HG02852 (cell line): Measurements from ENCODE around the gene AKR1B15.
"Not testable (repeated sequence)": the region's sequence is repeated elsewhere in the genome, so short reads cannot be mapped to it uniquely, and the experiment has no call there.

Experiments used
- ATAC-seq: cut with Tn5 transposase; IDR thresholded peaks from one replicate; pipeline ENCODE4 v1.9.1; 2021; ENCODE audit warnings: mild to moderate bottlenecking, moderate library complexity; ENCODE audit not compliant: unreplicated experiment

The AKR1B15 gene

DNA sequence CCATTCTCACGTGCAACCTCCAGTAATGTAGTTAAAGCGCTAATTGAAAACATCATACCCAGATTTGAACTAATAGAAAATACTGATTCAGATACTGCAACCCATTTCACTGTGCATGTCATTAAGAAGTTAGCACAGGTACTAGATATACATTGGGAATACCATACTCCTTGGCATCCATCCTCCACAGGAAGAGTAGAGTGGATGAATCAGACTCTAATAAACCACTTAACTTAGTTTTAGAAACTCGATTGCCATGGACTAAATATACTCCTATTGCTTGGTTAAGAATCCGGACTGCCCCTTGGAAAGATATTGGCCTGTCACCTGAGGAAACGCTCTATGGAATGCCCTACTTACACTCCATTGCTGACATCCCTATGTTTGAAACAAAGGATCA, 9.5 kb downstream of the AKR1B15 start:
- ATAC-seq, result no peak

- not testable (repeated sequence) for ATAC-seq
Measured at GRCh38 chr7:134561616-134562015, 12.7 kb downstream of the AKR1B15 start.

DNA sequence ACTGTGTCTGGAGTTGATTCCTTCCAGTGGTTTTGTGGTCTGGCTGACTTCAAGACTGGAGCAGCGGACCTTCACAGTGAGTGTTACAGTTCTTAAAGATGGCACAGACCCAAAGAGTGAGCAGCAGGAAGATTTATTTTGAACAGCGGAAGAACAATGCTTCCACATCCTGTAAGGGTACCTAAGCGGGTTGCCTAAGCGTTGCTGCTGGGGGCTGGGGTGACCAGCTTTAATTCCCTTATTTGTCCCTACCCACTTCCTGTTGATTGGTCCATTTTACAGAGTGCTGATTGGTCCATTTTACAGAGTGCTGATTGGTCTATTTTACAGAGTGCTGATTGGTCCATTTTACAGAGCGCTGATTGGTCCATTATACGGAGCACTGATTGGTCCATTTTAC, 13.2 kb downstream of the AKR1B15 start:
- no peak for ATAC-seq

DNA sequence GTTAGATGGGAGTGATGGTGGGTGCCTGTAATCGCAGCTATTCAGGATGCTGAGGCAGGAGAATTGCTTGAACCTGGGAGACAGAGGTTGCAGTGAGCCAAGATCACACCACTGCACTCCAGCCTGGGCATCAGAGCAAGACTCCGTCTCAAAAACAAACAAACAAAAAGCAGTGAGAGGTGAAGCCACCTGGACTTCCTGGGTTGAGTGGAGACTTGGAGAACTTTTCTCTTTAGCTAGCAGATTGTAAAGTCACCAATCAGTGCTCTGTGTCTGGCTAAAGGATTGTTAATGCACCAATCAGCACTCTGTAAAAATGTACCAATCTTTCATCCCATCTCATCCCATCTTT, 14.5 kb downstream of the AKR1B15 start:
- ATAC-seq, result not testable (repeated sequence)

DNA sequence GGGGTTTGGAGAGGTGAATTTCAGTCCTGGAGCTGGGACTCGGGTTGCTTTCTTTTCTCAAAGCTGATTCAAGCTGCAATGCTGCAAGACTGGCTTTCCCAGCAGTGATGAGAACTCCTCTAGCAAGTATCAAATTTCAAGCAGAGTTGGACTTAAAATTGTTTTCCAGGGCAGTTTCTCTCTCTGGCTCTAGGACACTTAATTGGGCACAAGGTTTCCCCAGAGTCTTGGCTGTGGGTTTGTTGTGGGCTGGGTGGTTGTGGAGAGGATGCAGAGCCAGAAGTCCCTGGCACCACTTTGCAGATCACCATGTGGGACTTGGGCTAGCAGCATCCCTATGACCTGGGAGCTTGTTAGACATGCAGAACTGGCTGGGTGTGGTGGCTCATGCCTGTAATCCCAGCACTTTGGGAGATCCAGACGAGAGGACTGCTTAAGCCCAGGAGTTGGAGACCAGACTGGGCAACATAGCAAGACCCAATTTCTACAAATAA, 16.8 kb downstream of the AKR1B15 start:
- no peak for ATAC-seq

DNA sequence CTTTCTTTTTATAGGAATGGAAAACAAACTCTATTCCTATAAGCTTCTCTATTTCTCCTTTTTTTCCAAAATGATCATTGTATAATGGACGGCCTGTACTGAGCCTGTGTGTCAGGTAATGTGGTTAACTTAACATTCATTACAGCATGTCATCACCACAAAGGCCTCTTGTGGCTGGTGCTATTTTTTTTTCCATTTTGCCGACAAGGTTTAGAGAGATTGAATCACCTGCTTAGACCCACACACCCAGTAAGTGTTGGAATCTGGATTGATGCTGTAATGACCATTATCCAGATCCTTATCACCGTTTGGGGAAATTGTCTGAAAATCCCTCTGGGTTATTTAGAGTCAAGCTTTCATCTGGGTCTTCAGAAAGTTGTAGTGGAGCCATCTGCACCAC, 18.5 kb downstream of the AKR1B15 start:
- ATAC-seq, result no peak

- ATAC-seq, result not testable (repeated sequence)
Measured at GRCh38 chr7:134569962-134570361, 21.1 kb downstream of the AKR1B15 start.

DNA sequence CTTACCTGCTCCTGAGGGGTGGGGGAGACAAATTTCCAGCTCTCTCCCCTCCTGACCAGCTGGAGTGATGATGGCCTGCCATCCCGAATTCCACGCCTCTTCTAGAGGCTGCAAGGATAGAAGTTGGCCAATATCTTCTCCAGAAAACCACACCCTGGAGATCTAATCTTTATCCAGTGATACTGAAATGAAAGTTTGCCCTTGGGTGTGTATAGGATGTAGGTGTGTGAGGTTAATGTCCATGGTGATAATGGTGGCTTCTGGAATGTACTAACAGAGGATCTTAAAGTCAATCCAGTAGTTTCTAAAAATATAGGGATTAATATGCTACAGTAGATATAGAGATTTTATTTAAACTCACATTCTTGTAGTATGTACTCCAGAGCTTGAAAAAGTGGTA, 22.2 kb downstream of the AKR1B15 start:
- ATAC-seq, result no peak

- ATAC-seq, result no peak
Measured at GRCh38 chr7:134571746-134572461, 23.0 kb downstream of the AKR1B15 start.

- no peak for ATAC-seq
Measured at GRCh38 chr7:134574322-134574721, 25.4 kb downstream of the AKR1B15 start.

DNA sequence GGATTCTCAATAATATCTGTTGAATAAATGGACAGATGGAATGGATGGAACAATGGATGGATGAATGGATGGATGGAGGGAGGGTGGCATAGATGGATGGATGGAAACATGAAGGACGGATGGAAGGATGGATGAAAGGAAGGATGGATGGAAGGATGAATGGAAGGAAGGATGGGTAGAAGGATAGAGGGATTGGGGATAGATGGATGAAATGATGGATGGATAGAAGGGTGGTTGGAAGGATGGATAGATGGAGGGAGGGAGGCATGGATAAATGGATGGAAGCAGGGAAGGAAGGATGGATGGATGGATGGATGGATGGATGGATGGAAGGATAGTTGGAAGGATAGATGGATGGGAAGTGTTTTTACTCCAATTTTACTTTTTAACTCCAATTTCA, 35.4 kb downstream of the AKR1B15 start:
- ATAC-seq, result no peak

DNA sequence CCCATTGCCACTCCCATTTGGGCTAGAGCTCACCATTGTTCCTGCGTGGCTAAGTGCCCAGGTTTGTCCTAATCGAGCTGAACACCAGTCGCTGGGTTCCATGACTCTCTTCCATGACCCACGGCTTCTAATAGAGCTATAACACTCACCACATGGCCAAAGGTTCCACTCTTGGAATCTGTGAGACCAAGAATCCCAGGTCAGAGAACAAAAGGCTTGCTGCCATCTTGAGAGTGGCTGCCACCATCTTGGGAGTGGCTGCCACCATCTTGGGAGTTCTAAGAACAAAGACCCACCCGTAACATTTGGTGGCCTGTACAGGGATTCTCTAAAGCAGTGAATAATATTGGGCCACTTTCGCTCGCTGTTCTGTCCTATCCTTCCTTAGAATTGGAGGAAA, 37.0 kb downstream of the AKR1B15 start:
- no peak for ATAC-seq

DNA sequence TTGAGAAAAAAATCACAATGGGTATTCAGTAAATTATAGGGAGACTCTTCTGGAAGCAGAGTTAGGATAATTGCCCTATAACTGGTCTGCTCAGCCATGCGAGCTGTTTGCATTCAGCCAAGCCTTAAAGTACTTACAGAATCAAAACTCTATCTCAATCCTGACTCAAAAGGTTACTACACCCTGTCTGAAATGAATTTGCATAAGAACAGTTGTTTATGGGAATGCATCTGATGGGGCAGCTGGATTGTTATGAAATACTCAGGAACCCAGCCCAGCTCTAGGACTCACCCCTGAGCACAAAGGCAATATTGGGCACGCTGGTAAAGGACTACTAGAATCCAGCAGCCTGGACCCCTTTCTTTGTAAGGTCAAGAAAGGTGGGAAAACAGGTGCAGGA, 38.8 kb downstream of the AKR1B15 start:
- ATAC-seq, result no peak

DNA sequence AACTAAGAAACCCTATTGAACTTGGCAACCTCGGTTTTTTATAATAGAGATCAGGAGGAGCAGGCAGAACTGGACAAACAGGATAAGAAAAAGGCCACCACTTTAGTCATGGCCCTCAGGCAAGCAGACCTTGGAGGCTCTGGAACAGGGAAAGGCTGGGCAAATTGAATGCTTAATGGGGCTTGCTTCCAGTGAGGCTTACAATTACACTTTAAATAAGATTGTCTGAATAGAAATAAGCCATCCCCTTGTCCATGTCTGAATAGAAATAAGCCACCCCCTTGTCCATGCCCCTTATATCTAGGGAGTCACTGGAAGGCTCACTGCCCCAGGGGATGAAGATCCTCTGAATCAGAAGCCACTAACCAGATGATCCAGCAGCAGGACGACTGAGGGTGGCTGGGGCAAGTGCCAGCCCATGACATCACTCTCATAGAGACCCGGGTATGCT, 40.6 kb downstream of the AKR1B15 start:
- ATAC-seq, result no peak

DNA sequence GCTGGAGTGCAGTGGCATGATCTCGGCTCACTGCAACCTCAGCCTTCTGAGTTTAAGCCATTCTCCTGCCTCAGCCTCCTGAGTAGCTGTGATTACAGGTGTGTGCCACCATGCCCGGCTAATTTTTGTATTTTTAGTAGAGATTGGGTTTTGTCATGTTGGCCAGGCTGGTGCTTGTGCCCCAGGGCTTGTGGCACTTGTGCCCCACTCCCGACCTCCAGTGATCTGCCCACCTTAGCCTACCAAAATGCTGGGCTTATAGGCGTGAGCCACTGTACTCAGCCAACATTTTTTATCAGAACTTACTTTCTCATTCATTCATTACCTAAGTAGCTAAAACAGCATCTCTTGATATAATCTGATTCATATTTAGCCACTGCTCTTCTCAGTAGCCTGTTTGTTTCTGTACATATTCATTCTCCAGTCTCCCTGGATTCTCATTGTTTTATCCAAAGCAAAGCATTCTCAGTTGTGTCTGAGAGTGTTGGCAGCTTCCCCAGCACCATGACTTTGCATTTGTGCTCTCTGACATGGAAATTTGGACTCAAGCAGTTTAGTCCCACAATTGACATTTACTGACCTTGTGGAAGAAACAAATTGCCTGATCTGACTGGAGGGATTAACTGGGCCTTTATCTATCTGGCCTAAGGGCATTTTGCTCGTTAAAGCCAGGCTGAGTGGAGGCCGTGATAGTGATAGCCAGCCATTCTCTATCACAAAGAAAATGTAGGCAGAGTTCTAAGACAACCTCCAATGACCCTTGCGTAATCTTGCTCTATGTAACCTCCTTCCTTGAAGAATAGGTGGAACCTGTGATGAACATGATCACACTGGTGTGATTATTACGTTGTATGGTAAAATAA, 44.9 kb downstream of the AKR1B15 start:
- ATAC-seq, result no peak

DNA sequence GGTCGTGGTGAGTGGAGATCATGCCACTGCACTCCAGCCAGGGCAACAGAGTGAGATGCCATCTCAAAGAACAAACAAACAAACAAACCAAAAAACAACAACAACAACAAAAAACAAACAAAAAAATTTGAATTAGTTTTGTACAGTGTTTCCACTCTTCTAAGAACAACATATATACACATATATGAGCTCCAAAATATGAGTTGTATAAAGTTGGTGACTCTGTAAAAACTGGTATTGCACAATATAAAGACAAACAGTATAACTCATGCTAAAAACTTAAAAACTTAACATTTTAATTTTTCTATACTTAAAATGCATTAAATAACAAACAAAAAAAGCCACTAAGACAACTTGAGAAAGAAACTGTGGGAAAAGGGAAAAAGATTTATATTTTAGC, 46.0 kb downstream of the AKR1B15 start:
- ATAC-seq, result no peak

GRCh38 chr7:134599371-134599770, 50.5 kb downstream of the AKR1B15 start:
- no peak for ATAC-seq

DNA sequence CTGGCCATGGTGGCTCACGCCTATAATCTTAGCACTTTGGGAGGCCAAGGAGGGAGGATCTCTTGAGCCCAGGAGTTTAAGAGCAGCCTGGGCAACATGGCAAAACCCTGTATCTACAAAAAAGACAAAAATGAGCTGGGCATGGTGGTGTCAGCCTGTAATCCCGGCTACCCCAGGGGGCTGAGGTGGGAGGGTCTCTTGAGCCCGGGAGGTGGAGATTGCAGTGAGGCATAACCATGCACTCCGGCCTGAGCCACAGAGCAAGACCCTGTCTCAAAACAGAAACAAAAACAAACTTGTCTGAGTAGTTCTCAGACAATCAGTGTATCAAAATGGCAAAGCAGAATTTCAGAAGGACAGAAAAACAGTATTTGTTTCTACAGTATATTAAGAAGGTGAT, 52.5 kb downstream of the AKR1B15 start:
- no peak for ATAC-seq

DNA sequence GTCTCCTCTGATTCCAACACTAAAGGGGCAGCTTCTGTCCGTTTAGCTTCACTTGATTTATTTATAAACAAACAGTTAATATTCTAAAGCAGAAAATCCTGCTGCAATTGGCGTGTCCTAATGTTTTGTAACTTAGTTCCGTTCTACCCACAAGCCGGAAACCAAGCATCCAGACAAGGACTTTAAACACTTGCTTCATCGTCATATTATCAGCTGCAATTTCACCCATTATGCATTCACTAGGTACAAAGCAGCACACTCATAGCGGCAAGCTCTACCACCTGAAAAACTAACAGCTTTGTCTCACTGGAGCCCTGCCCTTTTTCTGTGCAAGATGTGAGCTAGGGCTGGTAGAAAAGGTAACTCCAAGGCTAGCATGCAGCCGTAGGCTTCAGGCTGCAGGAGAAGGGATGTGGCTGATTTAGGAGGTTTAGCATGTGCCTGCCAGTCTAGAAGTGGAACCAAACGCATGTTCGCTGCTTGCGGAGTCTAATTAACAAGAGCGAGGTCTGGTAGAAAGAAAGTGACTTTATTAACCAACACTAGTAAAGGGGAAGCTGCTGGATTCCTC, 54.1 kb downstream of the AKR1B15 start:
- ATAC-seq, result no peak

DNA sequence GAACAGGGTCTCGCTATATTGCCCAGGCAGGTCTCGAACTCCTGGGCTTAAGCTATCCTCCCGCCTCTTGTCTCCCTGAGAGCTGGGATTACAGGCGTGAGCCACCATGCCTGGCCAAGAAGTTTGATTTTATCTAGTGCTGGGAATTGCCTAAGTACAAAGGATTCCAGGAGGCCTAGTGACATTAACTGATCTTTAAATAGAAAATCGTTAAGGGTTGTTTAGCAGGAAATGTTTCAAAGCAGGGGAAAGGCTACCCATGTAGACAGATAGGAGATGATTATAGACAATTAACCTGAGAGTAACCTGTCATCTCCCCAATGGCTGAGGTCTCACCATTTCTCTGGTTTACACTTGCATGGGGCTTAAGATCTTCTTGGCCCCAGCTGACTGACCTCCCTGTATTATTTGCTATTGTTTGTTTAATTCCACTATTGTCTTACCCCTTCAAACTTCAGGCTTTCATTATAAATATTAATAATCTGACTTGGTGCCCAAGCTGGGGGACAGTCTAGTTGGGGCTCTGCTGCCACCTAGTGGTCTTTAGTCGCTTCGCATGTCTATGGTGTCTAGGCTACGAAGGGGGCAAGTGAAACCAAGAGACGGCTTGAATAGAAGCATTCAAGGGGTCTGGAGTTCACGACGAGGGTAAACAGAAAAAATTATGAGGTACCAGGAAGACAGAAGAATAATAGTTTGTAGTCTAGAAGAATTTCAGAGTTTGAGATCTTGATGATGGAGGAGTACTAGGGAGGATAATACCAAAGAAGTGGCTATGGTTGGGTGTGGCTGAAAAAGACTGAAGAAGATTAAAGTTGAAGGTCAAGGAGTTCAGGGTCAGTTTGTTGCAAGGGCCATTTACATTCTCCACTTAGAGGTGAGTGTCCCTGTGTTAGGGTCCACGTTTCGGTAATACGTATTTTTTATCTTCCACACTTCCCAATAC, 57.3 kb downstream of the AKR1B15 start:
- peak; percentile 94 for ATAC-seq
